Activated CD8-positive, alpha-beta memory T cell treated with anti-CD3 and anti-CD28 coated beads, Interleukin-2, amount 10 ng/mL, durations not matched to agents 7 days and 5 days (primary cell): ENCODE data around the gene KLHDC9. TPM values are rescaled to one million over a fixed set of nuclear protein-coding genes. Genes with fewer than 3 reads are reported as not detected.

Experiments used
- ATAC-seq: fragments of 150-1000 bp; cut with Tn5 transposase; one replicate; pipeline ENCODE4 v1.10.0; 2021; ENCODE audit warnings: moderate library complexity
- CTCF ChIA-PET: fragments of 350-600 bp; sonication (Branson Sonifier 250); formaldehyde crosslinking; loops from one replicate; lab custom pipeline; 2021; ENCODE audit warnings: antibody characterized with exemption; lab: Charles Lee
- DNase-seq: peaks from one replicate; pipeline ENCODE4 v3.0.0-alpha.2; 2020
- H3K27ac Mint-ChIP-seq: one replicate; pipeline ENCODE4 v1.8.0; 2021; ENCODE audit warnings: mild to moderate bottlenecking, mixed read lengths
- H3K27me3 Mint-ChIP-seq: one replicate; pipeline ENCODE4 v1.8.0; 2021; ENCODE audit warnings: mixed read lengths
- H3K36me3 Mint-ChIP-seq: one replicate; pipeline ENCODE4 v1.8.0; 2021; ENCODE audit warnings: mild to moderate bottlenecking, mixed read lengths
- H3K4me1 Mint-ChIP-seq: one replicate; pipeline ENCODE4 v1.8.0; 2021; ENCODE audit warnings: mixed read lengths
- H3K4me3 Mint-ChIP-seq: one replicate; pipeline ENCODE4 v1.8.0; 2021; ENCODE audit warnings: mild to moderate bottlenecking, moderate library complexity, mixed read lengths
- H3K9me3 Mint-ChIP-seq: one replicate; pipeline ENCODE4 v1.8.0; 2022; ENCODE audit warnings: low read depth, mixed read lengths
- total RNA-seq, 2 experiments: library from RNA; stranded (reverse); gene quantifications; one replicate each; pipeline ENCODE4 v1.2.3, GENCODE V29; 2021

KLHDC9 gene
- total RNA-seq, 2 experiments from 2014 or later: 0.52 to 0.85 TPM

- ATAC-seq (peak; percentile 95), DNase-seq (peak; percentile 95)
- Mint-ChIP-seq H3K4me1 (peaks cover 35% of the 10 kb centered on the region), H3K27me3 (no peaks in the 10 kb centered on the region), H3K9me3 (no peaks in the 10 kb centered on the region), H3K36me3 (peaks cover 26% of the 10 kb centered on the region), H3K27ac (no peak within 1 kb of the TSS), H3K4me3 (no peak within 1 kb of the TSS)
- CTCF ChIA-PET: interaction anchor here (0.7 to 2.7 kb wide), 17 partner anchors 8 to 451 kb away, joined by 3 to 21 read pairs (median 4); partner anchors contain the start of genes KLHDC9, NIT1, PFDN2 and PPOX
These were observed 34.5 kb downstream of the KLHDC9 start, which contains the start of gene DEDD for GRCh38 chr1:161132410-161133219. Gene DEDD, minus strand, starts transcription at chr1:161132667. Its CDS starts 8,205 bp downstream, at chr1:161124462.

- no peak for DNase-seq
- Mint-ChIP-seq H3K9me3 (no peaks in the 10 kb centered on the region), H3K4me3 (no peak overlapping the region), H3K27me3 (no peaks in the 10 kb centered on the region), H3K27ac (no peak overlapping the region), H3K4me1 (peaks cover 30% of the 10 kb centered on the region), H3K36me3 (peaks cover 19% of the 10 kb centered on the region)
- CTCF ChIA-PET: interaction anchor here (0.7 to 2.7 kb wide), 16 partner anchors 8 to 452 kb away, joined by 3 to 21 read pairs (median 4); partner anchors contain the start of genes KLHDC9, NIT1, PFDN2 and PPOX
- ATAC-seq: peak; percentile 7
These were observed 35.1 kb downstream of the KLHDC9 start for GRCh38 chr1:161133220-161133740.

DNA sequence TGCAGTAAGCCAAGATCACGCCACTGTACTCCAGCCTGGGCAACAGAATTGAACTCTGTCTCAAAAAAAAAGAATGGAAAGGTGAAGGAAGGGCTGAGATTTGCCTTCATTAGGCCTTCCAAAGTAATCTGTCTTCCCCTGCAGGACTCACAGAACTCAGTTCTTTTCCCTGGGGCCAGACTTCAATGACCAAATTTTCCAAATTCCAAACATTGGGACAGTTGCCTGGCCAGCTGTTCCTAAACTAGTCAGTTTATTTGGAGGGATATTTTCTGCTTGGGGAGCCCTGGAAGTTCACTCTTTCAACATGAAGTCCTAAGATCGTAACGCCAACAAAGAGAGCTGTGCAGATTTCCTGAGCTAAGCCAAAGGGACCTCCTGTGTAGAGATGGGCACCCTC is 39.7 kb downstream of the KLHDC9 start:
- no peak for DNase-seq
- H3K27ac Mint-ChIP-seq: no peak overlapping the region
- no peaks in the 10 kb centered on the region for H3K27me3 Mint-ChIP-seq
- ATAC-seq: no peak
- peaks cover 5% of the 10 kb centered on the region for H3K4me1 Mint-ChIP-seq
- CTCF ChIA-PET: interaction anchor here (1.3 to 2.0 kb wide), 4 partner anchors 16 to 100 kb away, joined by 4 to 7 read pairs (median 5); no protein-coding TSS in a partner anchor
- no peak overlapping the region for H3K4me3 Mint-ChIP-seq
- H3K36me3 Mint-ChIP-seq: peaks cover 6% of the 10 kb centered on the region
- H3K9me3 Mint-ChIP-seq: no peaks in the 10 kb centered on the region

DNA sequence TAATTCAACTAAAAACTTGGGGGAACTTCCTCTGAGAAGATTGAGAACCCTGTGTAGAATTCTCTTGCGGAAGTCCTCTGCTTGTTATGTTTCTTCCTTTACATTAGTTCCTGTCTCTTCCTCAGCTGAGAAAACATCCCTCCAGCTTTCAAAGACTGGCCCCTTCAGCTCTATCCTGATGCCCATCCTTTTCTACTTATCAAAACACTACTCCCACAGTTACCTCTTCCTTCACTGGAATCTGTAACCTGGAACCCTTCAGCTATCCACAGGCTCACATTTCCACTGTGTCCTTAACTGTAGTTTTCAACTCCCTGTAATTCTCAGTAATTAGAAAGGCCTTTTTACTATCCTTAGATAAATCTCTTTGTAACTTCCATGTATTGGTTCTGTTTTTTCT is 40.3 kb downstream of the KLHDC9 start:
- no peaks in the 10 kb centered on the region for H3K9me3 Mint-ChIP-seq
- CTCF ChIA-PET: interaction anchor here (1.2 to 2.0 kb wide), 4 partner anchors 21 to 143 kb away, joined by 3 to 7 read pairs (median 4); no protein-coding TSS in a partner anchor
- H3K4me3 Mint-ChIP-seq: no peak overlapping the region
- peaks cover 6% of the 10 kb centered on the region for H3K36me3 Mint-ChIP-seq
- no peaks in the 10 kb centered on the region for H3K27me3 Mint-ChIP-seq
- H3K27ac Mint-ChIP-seq: peak overlapping the region; percentile 3
- H3K4me1 Mint-ChIP-seq: peaks cover 5% of the 10 kb centered on the region
- DNase-seq (no peak), ATAC-seq (no peak)

DNA sequence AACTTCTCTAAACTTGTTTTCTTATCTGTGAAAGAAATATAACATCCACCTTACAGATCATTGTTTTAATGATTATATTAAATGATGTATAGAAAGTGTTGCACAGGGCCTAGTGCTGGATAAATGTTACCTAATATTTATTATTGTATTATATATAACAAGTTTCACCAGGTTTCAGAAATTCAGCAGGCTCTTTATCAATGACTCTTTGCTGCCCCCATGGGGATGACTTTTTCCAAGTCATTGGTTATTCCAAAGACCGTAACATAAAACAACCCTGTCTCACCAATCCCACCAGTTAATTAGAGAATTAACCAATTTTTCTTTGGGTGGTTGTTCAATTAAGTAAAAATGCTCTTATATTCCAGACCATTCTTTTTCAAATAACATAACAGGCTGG is 41.6 kb downstream of the KLHDC9 start:
- Mint-ChIP-seq H3K4me1 (peaks cover 5% of the 10 kb centered on the region), H3K9me3 (no peaks in the 10 kb centered on the region), H3K27ac (no peak overlapping the region), H3K4me3 (no peak overlapping the region), H3K27me3 (no peaks in the 10 kb centered on the region), H3K36me3 (peaks cover 6% of the 10 kb centered on the region)
- CTCF ChIA-PET: interaction anchor here (1.2 to 2.6 kb wide), 3 partner anchors 68 to 145 kb away, joined by 3 to 8 read pairs (median 5); no protein-coding TSS in a partner anchor
- no peak for DNase-seq
- ATAC-seq: peak; percentile 53

DNA sequence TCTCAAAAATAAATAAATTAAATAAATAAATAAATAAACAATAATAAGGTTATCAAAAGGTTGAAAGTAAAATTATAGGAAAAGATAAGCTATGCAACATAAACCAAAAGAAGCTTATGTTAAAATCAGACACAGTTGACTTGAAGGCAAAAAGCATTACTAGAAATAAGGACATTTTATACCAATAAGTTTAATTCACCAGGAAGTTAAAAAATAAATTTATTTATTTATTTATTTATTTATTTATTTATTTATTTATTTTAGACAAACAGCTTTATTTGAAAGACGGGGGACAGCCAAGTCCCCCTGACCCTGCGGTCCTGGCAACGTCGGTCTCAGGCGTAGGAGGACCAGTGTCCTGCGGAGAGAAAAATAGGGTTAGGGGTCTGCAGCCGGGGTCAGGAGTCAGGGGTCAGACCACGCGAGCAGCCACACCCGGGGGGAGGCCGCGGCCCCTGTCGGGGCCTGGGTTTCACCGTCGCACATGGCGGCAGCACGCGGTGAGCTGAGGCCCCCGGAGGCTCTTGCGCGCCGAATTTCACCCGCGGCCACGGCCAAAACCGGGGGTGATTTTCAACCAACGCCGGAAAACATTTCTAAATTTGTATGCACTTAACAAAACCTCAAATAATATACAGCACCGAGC is 42.7 kb downstream of the KLHDC9 start:
- DNase-seq (no peak), ATAC-seq (no peak)
- H3K36me3 Mint-ChIP-seq: peaks cover 1% of the 10 kb centered on the region
- no peaks in the 10 kb centered on the region for H3K4me1 Mint-ChIP-seq
- H3K9me3 Mint-ChIP-seq: no peaks in the 10 kb centered on the region
- CTCF ChIA-PET: interaction anchor here (0.8 to 2.6 kb wide), 13 partner anchors 8 to 305 kb away, joined by 3 to 8 read pairs (median 3); partner anchors contain the start of genes DEDD, NIT1, PFDN2 and UFC1
- H3K4me3 Mint-ChIP-seq: no peak overlapping the region
- H3K27ac Mint-ChIP-seq: no peak overlapping the region
- H3K27me3 Mint-ChIP-seq: no peaks in the 10 kb centered on the region

GRCh38 chr1:161145832-161146231 is 47.7 kb downstream of the KLHDC9 start:
- H3K36me3 Mint-ChIP-seq: no peaks in the 10 kb centered on the region
- H3K4me3 Mint-ChIP-seq: no peak overlapping the region
- H3K27ac Mint-ChIP-seq: no peak overlapping the region
- no peaks in the 10 kb centered on the region for H3K9me3 Mint-ChIP-seq
- H3K4me1 Mint-ChIP-seq: no peaks in the 10 kb centered on the region
- ATAC-seq (no peak), DNase-seq (no peak)
- CTCF ChIA-PET: interaction anchor here (1.2 to 1.7 kb wide), 2 partner anchors 13 to 148 kb away, joined by 3 to 4 read pairs; no protein-coding TSS in a partner anchor
- H3K27me3 Mint-ChIP-seq: no peaks in the 10 kb centered on the region

Other genes with a start within 250 kb of the KLHDC9 start
- gene CD244, start 235.5 kb upstream of the KLHDC9 start, total RNA-seq: 10 to 100 TPM; 25.6 to 34.5 TPM
- not detected for gene ITLN1, start 213.2 kb upstream of the KLHDC9 start, total RNA-seq
- gene ITLN2, start 143.6 kb upstream of the KLHDC9 start, total RNA-seq: not detected
- gene F11R, start 77.2 kb upstream of the KLHDC9 start, total RNA-seq: 10 to 100 TPM; 13.5 to 14.0 TPM
- gene TSTD1, start 59.4 kb upstream of the KLHDC9 start, total RNA-seq: 10 to 100 TPM; 62.8 TPM
- gene USF1, start 52.4 kb upstream of the KLHDC9 start, total RNA-seq: 10 to 100 TPM; 75.4 to 90.1 TPM
- gene ARHGAP30, start 28.5 kb upstream of the KLHDC9 start, total RNA-seq: 100 to 1,000 TPM; 260 to 273 TPM
- under 1 TPM; 0.12 TPM for gene NECTIN4, start 8.8 kb upstream of the KLHDC9 start, total RNA-seq
- gene PFDN2, start 19.7 kb downstream of the KLHDC9 start, total RNA-seq: 10 to 100 TPM; 82.8 to 98.5 TPM
- 10 to 100 TPM; 36.4 to 40.9 TPM for gene NIT1, start 19.7 kb downstream of the KLHDC9 start, total RNA-seq
- 10 to 100 TPM; 37.1 to 40.6 TPM for gene DEDD, start 34.3 kb downstream of the KLHDC9 start, total RNA-seq
- gene UFC1, start 55.6 kb downstream of the KLHDC9 start, total RNA-seq: 10 to 100 TPM; 90.7 to 98.4 TPM
- gene USP21, start 61.1 kb downstream of the KLHDC9 start, total RNA-seq: 10 to 100 TPM; 36.0 to 40.8 TPM
- gene PPOX, start 68.1 kb downstream of the KLHDC9 start, total RNA-seq: 10 to 100 TPM; 34.5 to 43.9 TPM
- gene B4GALT3, start 79.1 kb downstream of the KLHDC9 start, total RNA-seq: 10 to 100 TPM; 47.0 to 53.5 TPM
- gene ADAMTS4, start 100.7 kb downstream of the KLHDC9 start, total RNA-seq: under 1 TPM; 0.30 to 0.38 TPM
- gene NDUFS2, start 104.0 kb downstream of the KLHDC9 start, total RNA-seq: 10 to 100 TPM; 69.4 to 83.9 TPM
- 1 to 10 TPM; 1.1 to 5.8 TPM for gene FCER1G, start 116.9 kb downstream of the KLHDC9 start, total RNA-seq
- gene APOA2, start 125.3 kb downstream of the KLHDC9 start, total RNA-seq: not detected
- gene TOMM40L, start 127.7 kb downstream of the KLHDC9 start, total RNA-seq: 10 to 100 TPM; 19.4 to 27.6 TPM
- not detected for gene NR1I3, start 139.8 kb downstream of the KLHDC9 start, total RNA-seq
- not detected for gene PCP4L1, start 160.4 kb downstream of the KLHDC9 start, total RNA-seq
- 1 to 10 TPM; 3.9 to 5.9 TPM for gene MPZ, start 211.6 kb downstream of the KLHDC9 start, total RNA-seq
- 100 to 1,000 TPM; 144 to 173 TPM for gene SDHC, start 216.0 kb downstream of the KLHDC9 start, total RNA-seq